Activated CD8-positive, alpha-beta memory T cell treated with anti-CD3 and anti-CD28 coated beads for 1 hour (primary cell): ENCODE measurements around the gene CTSH.
"Not testable (repeated sequence)": the region's sequence is repeated elsewhere in the genome, so short reads cannot be mapped to it uniquely, and the experiment has no call there.

Experiments
- DNase-seq, 2 donors: peaks; one replicate each; pipeline ENCODE4 v3.0.0-alpha.2; 2020; ENCODE audit warnings: low read depth in 1 of 2; ENCODE audit errors: extremely low read depth in 1 of 2

Gene CTSH

DNA sequence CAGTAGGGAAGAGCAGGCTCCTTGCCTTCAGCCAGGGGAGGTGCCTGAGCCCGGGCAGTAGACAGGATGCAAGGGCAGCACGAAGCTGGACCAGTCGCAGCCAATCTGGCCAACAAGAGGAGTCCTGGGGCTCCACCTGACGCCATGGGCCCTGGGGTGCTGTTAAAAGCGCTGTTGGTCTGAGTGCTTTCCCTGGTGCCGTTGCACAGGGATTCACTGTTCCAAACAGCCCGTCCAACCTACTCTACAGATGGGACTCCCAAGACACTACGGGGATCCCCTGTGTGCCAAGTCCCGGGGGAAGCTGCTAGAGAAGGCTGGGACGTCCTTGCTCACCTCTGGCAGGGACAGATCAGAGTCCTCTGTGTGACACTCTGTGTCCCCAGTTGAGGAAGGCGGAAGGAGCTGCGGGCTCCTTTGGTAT, 632 bp downstream of the CTSH start:
- no peak for DNase-seq

DNA sequence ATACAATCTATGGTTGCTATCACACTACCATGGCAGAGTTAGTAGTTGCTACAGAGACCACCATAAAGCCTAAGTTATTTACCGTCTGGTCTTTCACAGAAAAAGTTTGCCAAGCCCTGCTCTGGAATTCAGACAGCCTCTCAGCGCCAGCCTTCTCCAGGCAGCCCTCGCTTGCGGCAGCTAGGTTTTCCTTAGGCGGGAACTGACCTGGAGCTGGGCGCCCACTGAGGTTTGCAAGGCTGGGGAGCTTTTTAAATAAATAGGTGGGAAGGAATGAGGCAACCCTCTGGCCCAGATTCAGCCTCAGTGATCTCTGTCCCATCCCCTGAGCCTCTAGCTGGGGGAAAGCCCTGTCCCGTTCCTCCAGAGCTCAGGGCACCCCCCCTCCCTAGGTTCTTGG, 1.2 kb downstream of the CTSH start:
- DNase-seq, result no peak

DNA sequence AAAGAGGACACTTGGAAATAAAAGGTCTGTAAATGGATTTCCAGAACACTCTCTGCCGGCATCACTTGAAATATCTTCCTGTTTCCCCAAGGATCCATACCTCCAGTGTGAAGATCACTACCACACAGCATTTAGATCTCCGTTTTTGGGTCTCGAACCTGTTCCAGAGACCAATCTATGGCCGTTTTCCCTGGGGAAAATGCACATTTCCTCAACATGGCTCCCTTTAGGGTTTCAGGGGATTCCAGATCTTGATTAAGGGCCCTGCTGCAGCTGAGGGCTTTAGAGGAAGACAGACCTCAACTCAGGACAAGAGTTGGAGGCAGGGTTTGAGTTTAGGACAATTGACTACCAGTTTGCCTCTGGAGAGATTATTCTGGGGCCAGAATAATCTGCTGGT, 2.1 kb downstream of the CTSH start:
- DNase-seq, result no peak

DNA sequence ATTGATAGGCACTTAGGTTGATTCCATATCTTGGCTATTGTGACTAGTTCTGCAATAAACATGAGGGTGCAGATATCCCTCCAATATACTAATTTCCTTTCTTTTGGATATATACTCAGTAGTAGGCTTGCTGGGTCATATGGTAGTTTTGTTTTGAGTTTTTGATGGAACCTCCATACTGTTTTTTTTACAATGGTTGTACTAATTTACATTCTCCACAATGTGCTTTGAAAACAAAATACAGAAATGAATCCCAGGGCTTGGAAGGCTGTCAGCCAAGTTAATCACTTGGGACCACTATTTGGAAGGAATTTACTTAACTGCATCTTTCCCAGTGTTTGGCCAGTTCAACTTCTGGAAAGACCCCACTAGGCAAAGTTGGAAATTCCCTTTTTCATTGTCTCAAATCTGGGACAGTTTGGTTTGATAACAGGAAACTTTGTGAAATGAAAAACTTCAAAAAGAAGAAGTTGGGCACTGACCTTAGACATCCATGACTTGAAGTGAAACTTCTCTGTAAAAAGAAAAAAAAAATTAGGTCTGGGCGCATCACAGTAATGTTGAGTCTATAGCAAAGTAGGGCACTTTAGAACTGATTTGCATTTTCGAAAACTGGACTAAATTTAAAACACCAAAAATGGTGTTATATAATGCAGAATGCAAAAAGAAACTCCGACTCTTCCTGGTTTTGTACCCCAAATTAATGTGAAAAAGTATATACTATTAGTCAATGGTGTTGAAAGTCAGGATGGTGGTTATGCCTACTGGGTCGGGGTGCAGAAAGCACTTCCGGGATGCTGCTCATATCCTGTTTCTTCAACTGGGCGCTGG, 6.0 kb downstream of the CTSH start:
- DNase-seq, result no peak

DNA sequence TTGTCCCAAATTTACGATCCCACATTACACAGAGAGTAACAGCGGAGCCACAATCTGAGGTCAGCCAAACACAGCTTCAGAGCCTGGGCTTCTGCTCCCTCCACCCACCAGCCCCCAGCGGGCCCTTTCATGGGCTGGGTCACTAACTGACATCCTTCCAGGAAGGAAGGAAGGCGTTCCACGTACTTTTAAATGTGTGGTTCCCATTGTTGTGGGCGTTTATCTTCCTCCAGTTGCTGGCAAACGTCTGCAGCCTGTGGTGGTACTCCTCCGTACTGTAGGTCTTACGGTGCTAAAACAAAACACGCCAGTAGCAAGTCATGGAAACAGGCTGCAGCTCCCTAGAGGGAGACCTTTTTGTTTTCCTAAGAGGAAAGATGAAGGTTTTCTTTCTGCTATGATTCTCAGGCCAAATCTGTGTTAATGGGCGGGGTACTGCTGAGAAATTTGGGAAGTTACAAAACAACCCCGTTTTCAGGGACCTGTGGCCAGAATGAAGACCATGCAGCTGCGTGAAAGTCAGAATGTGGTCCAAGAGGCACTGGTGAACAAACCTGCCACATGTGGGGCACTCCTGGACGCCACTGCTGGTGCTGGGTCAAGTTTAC, 7.6 kb downstream of the CTSH start:
- no peak for DNase-seq

DNA sequence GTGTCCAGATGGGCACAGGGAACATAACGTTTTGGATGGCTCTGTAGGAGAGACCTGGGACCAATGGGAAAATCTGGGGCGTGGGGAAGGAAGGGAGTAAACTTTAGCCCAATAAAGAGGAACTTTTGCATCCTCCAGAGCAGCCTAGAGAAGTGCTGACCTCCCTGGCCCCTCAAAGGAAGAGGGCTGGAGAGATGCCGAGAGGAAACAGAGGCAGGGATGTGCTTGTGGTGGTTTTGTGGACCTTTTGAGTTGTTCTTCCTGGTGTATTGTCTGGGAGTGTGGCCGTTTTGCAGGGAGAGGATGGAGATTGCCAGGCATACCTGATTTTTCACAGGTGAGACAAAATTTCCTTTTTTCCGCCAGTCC, 10.2 kb downstream of the CTSH start:
- DNase-seq, result no peak

DNA sequence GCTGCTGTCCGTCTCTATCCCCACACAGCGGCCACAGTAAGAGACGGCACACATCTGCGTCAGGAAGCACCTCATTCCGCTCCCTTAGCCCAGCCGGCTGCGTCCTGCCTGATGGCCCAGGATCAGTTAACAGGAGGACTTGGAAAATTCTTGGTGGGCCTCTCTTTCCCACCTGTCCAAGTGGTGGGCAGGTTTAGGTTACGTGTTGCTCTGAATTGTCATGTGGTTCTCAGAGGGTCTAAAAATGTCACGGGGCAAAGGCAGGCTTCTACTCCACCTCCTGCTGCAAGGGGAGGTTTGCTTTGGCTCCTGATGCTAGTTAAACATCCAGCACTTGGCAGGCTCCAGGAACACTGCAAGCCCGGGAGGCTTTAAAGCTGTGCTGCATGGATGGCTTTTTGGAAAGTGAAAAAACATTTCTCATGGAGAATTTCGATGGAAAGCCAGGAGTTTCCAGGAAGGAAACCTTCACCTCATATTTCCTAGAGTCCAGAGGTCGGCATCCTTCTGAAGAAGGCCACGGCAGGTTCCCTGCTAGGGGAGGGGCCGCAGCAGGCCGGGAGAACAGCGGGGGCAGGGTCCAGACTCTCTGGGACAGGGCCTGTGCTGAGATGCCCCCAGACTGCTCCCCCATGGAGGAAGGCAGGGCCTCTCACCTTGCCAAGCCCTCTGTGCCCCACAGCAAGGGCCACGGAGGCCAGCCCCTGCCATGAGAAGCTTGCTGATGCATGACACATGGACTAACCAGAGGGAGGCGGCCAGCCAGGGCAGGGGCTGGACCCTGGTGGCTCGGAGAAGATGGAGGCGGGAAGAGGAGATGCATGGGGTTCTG, 10.8 kb downstream of the CTSH start:
- DNase-seq, result no peak

DNA sequence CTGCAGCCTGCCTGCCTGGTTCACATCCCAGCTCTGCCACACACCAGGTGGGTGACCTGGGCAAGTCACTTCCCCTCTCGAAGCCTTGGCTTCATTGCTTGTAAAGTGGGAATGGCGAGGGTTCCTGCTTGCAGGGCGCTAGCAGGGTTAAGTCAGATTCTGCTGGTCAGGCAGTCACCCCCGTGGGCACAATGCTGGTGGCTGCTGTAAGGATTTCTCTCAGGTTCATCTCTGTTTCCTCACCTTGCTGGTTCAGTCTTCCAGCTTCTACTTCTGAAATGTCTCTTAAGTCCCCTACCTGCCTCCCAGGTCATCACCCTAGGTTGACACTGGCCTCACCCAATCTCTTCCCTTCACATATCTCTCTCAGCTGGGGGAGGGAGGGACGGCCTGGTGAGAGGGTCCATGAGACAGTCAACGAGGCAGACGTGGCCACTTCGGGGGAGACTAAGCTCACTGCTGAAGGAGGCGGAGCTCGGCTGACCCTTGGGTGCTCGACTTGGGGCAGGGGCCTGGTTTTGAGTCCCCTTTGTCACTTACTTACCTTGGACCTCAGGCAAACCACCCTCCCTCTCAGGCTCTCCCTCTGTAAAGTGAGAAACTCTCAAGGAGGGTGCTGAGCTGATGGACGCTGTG, 11.5 kb downstream of the CTSH start:
- DNase-seq, result no peak

DNA sequence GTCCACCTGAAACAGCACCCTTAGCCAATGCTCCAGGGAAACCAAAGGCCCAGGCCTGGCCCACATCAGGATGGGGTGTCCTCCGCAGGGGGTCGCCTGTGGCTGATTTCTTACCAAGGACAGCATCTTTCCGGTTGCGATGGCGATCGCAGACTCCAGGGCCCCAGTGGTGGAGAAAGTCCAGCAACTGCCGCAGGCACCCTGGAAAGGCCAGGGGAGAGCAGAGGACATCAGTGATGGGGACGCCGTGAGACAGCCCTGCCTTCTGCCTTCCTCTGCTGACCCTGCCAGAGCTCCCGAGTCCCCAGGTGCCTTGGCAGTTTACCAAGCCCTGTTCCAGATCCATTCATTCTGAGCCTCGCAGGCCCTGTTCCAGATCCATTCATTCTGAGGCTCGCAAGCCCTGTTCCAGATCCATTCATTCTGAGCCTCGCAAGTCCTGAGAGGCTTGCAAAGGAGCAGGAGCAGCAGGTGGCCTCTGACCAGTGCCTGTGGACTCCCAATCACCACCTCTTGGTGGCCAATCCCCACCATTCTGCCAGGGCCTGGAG, 12.5 kb downstream of the CTSH start:
- no peak for DNase-seq

DNA sequence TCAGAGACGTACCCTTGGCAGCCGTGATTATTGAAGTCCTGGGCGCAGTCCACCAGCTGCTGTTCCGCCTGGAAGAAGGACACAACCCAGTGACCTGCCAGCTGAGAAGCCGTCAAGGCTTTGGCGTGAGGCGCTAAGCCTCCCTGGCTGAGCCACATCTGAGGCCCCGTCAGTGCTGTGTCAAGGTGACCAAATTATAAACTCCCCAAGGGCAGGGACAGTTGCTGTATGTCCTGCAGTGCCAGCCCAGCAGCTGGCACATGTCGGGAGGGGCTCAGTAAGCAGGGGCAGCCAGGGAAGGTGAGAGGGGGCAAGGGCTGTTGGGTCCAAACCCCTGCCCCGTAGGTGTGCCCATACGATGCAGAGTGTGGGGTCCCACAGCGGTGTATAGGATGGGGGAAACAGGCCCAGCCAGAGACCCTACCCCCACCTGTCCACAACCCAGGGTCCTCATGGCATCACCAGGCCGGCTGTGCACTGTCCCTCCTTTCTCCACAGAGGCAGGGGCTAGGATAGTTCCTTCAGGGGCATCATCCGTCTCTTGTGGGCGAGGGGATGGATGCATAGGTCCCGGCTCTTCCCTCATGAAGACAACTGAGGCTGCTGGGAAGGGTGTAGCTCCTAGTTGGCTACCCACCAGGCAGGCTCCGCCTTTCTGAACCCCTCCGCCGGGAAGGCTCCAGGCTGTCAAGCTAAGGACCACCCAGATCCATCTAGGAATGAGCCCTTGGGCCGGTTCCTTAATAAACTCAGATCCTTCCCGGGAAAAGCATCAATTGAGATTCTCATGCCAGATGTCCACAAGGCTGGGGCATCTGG, 13.2 kb downstream of the CTSH start:
- DNase-seq, result no peak

DNA sequence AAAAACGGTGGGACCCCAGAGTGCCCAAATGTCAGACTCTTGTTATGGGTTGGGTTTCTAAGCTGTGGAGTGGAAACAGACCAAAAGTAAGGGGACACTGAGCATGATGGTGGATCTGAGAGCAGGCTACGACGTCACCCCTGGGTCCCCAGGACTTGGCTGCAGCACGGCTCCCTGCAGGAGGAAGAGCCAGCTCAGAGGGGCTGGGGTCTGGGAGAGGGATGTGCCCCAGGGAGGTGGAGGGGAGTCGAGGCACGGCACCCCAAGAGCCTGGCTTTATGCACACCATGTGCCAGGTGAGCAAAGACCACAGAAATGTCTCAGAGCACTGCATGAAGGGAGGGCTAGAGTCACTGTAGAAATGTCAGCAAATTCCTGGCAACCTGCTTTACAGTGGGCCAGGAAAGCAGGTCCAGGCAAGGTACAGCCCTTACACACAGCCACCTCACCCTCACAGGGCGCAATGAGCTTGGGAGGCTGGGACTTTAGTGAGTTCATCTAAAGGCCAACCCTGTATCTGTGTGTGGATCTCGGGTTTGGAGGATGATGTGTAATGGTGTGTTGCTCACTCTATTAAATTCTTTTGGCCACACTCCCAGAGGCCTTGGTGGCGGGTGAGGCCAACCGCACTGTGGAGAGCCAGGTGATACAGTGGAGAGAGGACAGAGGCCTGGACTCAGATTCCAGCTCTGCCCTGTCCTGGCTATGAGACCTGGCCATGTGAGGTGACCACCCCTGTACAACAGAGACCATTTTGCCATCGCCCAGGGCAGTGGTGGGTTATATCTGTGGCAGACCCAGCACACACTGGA, 14.1 kb downstream of the CTSH start:
- DNase-seq, result no peak

DNA sequence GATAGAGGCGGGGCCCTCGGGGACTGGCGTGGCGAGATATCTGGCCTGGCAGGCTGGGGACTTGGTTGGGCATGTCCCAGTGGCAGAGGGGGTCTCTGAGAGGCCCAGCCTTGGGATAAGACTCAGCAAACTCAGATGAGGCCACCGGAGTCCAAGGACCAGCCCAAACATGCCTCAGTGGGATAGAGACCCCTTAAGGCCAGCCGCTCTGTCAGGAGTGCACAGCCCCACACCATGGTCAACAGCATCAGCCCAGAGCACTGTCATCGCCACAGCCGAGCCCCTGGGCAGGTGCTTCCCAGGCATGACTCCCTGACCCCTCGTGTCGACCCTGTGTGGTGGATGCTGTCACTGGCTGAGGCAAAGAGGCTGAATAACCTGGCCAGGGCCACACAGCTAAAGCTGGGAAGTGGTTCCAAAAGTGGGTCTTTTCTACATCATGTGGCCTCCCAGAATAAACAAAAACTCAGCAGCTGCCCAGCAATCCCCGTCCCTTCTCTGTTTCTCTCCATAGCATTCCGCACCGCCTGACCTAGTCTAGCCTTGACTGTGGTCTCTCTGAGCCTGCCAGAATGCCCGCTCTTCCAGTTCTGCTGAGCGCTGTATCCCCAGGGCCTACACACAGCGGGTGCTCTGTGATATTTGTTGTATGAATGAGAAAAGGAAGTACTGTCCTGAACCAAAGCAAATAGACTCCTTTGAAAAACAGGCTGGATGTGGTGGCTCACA, 15.1 kb downstream of the CTSH start:
- no peak for DNase-seq

DNA sequence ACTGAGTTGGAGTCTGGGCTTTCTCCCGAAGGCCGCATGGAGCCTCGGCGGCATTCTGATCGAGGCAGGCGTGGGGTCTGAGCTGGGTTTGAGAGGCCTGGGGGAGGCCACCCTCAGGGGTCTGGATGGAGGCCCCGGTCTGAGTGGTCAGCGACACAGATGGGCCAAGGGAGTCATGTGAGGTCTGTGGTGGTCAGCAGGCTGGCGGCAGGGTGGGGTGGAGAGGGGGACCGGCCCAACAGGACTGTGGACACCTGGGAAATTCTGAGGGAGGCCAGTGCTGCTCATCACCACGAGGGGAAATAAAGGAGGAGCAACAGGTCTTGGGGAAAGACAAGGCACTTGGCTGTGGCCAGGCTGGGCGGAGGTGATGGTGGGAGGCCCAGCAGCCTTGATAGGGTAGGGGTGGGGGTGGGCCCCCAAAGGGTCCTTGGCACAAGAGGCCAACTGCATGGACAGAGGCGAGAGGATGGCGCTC, 16.2 kb downstream of the CTSH start:
- no peak for DNase-seq

DNA sequence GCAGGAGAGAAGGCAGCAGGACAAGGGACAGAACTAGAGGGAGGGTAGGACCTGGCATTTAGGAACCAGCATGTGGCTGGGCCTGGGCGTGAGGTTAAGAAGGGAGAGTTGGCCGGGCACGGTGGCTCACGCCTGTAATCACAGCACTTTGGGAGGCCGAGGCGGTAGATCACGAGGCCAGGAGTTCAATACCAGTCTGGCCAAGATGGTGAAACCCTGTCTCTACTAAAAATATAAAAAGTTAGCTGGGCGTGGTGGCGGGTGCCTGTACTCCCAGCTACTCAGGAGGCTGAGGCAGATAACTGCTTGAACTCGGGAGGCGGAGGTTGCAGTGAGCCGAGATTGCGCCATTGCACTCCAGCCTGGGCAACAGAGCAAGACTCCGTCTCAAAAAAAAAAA, 16.7 kb downstream of the CTSH start:
- not testable (repeated sequence) for DNase-seq

DNA sequence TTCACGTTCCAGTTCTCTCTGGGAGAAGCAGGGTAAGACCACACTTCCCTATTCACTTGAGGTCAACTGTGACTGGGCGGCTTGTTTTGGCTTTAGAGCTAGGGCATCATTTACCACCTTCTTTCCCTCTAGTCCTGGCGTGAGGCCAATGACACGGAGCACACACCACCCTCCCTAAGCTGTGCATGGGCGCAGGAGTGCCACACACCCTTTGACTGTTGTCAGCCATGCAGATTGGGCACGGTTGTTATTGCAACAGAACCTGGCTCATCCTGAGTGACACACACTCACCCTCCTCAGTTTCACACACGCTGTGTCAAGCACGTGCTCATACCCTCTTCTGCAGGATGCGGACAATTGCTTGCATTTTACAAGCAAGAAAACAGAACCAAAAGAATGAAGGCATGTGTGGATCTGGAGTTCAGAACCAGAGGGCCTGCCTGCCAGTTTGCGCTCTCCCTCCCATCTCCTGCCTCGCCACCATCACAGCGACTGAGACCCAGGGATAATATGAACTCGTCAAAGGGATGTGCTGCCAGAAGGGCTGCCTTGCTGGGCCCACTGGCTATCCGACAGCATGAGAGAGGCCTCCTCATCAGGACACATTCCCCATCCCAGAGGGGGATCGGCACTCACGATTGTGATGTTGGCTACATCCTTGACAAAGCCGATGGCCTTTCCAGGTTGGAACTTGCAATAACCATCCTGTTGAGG, 17.6 kb downstream of the CTSH start:
- no peak for DNase-seq

DNA sequence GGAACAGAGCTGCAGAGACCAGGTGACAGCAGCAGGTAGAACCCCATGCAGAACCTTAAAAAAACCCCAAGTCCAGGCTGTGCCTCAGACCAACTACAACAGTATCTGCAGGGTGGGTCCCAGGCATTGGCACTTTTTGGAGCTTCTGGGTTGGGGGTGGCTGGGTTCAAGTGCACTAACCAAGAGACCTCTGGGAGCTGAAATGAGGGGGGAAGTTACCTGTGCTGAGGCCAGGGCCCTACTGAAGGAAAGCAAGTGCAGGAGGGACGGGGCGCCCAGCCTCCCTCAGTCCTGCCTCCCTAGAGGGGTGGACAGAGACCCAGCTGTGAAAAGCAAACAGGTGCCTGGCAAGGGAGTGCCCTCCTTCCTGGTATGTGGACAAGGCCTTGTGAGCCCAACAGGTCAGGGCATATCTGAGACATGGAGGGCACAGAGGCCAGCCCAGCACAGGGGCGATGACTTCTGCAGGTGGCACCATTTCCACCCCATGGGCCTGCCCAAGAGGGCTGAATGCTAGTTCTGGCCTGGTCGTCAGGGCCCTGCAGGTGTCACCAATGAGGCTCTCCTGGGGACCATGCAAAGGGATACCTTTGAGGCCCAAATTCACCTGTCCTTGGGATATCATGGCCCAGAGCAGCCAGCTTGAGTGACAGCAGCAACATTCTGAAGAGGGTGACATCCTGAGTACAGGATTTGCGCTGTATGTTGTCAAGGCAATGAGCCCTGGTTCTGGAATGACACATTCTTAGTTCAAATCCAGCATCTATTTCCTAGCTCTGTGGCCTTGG, 18.7 kb downstream of the CTSH start:
- no peak for DNase-seq

DNA sequence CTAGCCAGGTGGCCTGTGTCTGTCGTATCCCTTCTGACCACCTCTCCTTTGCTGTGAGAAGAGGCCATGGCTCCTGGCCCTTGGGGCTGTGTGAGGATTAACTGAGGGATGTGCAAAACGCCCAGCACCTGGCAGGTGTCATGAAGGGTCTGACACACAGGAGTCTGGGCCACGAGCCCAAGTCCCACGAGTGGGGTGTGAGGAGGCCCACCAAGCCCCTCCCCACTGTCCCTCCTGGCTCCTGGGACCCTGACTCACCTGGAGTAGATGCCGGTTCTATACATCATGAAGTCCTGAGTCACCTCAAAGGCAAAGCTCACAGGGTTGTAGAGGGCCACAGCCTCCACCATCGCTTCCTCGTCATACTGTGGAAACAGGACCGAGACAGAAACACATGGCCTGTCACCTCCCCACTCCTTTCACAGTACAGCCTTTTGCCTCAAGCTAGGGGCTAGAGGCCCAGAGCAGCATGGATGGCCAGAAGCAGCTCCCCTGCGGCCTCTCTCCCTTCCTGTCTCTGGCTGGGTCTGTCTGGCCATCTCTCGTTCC, 19.7 kb downstream of the CTSH start:
- no peak for DNase-seq
